ENCODE results near the gene ATG2B.

- TF ChIP-seq CTCF (IDR thresholded peaks at IDR 0.05), result no peak
- TF ChIP-seq EZH2 (IDR thresholded peaks at IDR 0.05), result no peak
- TF ChIP-seq EZH2phosphoT487 (IDR thresholded peaks at IDR 0.05), result no peak
These were observed 133.8 kb downstream of the ATG2B start for GRCh38 chr14:96229315-96229714.

Measured in neural progenitor cell (in vitro differentiated cells).